T-helper 1 cell treated with Interleukin-12 subunit alpha and Interleukin-12 subunit beta and Interleukin-4 antibody, amounts not matched to agents 30 μg/mL and 1 μg/mL, for 36 hours (primary cell): ENCODE results near the gene TEPSIN.

Experiments
- H3K27ac Mint-ChIP-seq: one replicate; pipeline ENCODE4 v1.8.0; 2021; ENCODE audit warnings: mild to moderate bottlenecking, mixed read lengths
- H3K27me3 Mint-ChIP-seq: one replicate; pipeline ENCODE4 v1.8.0; 2021; ENCODE audit warnings: low read depth, mixed read lengths
- H3K36me3 Mint-ChIP-seq: one replicate; pipeline ENCODE4 v1.8.0; 2021; ENCODE audit warnings: low read depth, mixed read lengths
- H3K4me1 Mint-ChIP-seq: one replicate; pipeline ENCODE4 v1.8.0; 2021; ENCODE audit warnings: low read depth, mixed read lengths
- H3K4me3 Mint-ChIP-seq: one replicate; pipeline ENCODE4 v1.8.0; 2021; ENCODE audit warnings: mild to moderate bottlenecking, moderate library complexity, mixed read lengths
- H3K9me3 Mint-ChIP-seq: one replicate; pipeline ENCODE4 v1.8.0; 2021; ENCODE audit warnings: mixed read lengths

The TEPSIN gene

GRCh38 chr17:81238815-81239713 lies at the start of gene TEPSIN, which contains the start of gene NDUFAF8:
Gene TEPSIN (minus strand): TSS chr17:81239055. CDS start chr17:81239033, 22 bp downstream.
Gene NDUFAF8 (plus strand): TSS chr17:81239318. CDS start chr17:81239364, 46 bp downstream.
- no peaks in the 10 kb centered on the region for H3K9me3 Mint-ChIP-seq
- peak within 1 kb of the TSS; percentile 97 for H3K4me3 Mint-ChIP-seq
- H3K27ac Mint-ChIP-seq, result peak within 1 kb of the TSS; percentile 94
- H3K36me3 Mint-ChIP-seq, result peaks cover 15% of the 10 kb centered on the region
- no peaks in the 10 kb centered on the region for H3K27me3 Mint-ChIP-seq
- H3K4me1 Mint-ChIP-seq, result peaks cover 25% of the 10 kb centered on the region

GRCh38 chr17:81287741-81288430 lies 49.0 kb upstream of the TEPSIN start:
- H3K36me3 Mint-ChIP-seq, result peaks cover 23% of the 10 kb centered on the region

GRCh38 chr17:81287152-81287551 lies 48.3 kb upstream of the TEPSIN start:
- H3K4me1 Mint-ChIP-seq, result peaks cover 35% of the 10 kb centered on the region
- H3K36me3 Mint-ChIP-seq, result peaks cover 23% of the 10 kb centered on the region
- no peaks in the 10 kb centered on the region for H3K27me3 Mint-ChIP-seq
- no peaks in the 10 kb centered on the region for H3K9me3 Mint-ChIP-seq
- peak overlapping the region; percentile 63 for H3K27ac Mint-ChIP-seq
- no peak overlapping the region for H3K4me3 Mint-ChIP-seq

More at GRCh38 chr17:81287741-81288430, 49.0 kb upstream of the TEPSIN start:
- Mint-ChIP-seq H3K27me3 (no peaks in the 10 kb centered on the region), H3K27ac (peak overlapping the region; percentile 41), H3K4me3 (no peak overlapping the region), H3K9me3 (no peaks in the 10 kb centered on the region), H3K4me1 (peaks cover 35% of the 10 kb centered on the region)

- H3K36me3 Mint-ChIP-seq, result peaks cover 22% of the 10 kb centered on the region
- no peaks in the 10 kb centered on the region for H3K9me3 Mint-ChIP-seq
- peak overlapping the region; percentile 40 for H3K4me3 Mint-ChIP-seq
- H3K27ac Mint-ChIP-seq, result peak overlapping the region; percentile 49
- no peaks in the 10 kb centered on the region for H3K27me3 Mint-ChIP-seq
- H3K4me1 Mint-ChIP-seq, result peaks cover 33% of the 10 kb centered on the region
Measured at GRCh38 chr17:81286491-81287145, 47.8 kb upstream of the TEPSIN start.

GRCh38 chr17:81285894-81286293 lies 47.0 kb upstream of the TEPSIN start:
- peaks cover 21% of the 10 kb centered on the region for H3K36me3 Mint-ChIP-seq
- no peaks in the 10 kb centered on the region for H3K9me3 Mint-ChIP-seq
- H3K27ac Mint-ChIP-seq, result peak overlapping the region; percentile 87
- H3K4me1 Mint-ChIP-seq, result peaks cover 29% of the 10 kb centered on the region
- H3K27me3 Mint-ChIP-seq, result no peaks in the 10 kb centered on the region
- peak overlapping the region; percentile 84 for H3K4me3 Mint-ChIP-seq

- peaks cover 29% of the 10 kb centered on the region for H3K4me1 Mint-ChIP-seq
- H3K27ac Mint-ChIP-seq, result peak overlapping the region; percentile 87
- H3K27me3 Mint-ChIP-seq, result no peaks in the 10 kb centered on the region
- H3K4me3 Mint-ChIP-seq, result peak overlapping the region; percentile 84
- H3K36me3 Mint-ChIP-seq, result peaks cover 21% of the 10 kb centered on the region
- H3K9me3 Mint-ChIP-seq, result no peaks in the 10 kb centered on the region
Measured at GRCh38 chr17:81285179-81285878, 46.5 kb upstream of the TEPSIN start.

GRCh38 chr17:81282876-81283275 lies 44.0 kb upstream of the TEPSIN start:
- H3K9me3 Mint-ChIP-seq, result no peaks in the 10 kb centered on the region
- peaks cover 23% of the 10 kb centered on the region for H3K36me3 Mint-ChIP-seq
- peaks cover 25% of the 10 kb centered on the region for H3K4me1 Mint-ChIP-seq
- H3K27me3 Mint-ChIP-seq, result no peaks in the 10 kb centered on the region
- H3K27ac Mint-ChIP-seq, result no peak overlapping the region
- H3K4me3 Mint-ChIP-seq, result no peak overlapping the region

- H3K9me3 Mint-ChIP-seq, result no peaks in the 10 kb centered on the region
- H3K27ac Mint-ChIP-seq, result no peak overlapping the region
- no peak overlapping the region for H3K4me3 Mint-ChIP-seq
- peaks cover 19% of the 10 kb centered on the region for H3K36me3 Mint-ChIP-seq
- no peaks in the 10 kb centered on the region for H3K27me3 Mint-ChIP-seq
- peaks cover 21% of the 10 kb centered on the region for H3K4me1 Mint-ChIP-seq
Measured at GRCh38 chr17:81282141-81282540, 43.3 kb upstream of the TEPSIN start.

GRCh38 chr17:81280571-81280970 lies 41.7 kb upstream of the TEPSIN start:
- Mint-ChIP-seq H3K27me3 (no peaks in the 10 kb centered on the region), H3K27ac (no peak overlapping the region), H3K36me3 (peaks cover 23% of the 10 kb centered on the region), H3K9me3 (no peaks in the 10 kb centered on the region), H3K4me1 (peaks cover 10% of the 10 kb centered on the region), H3K4me3 (no peak overlapping the region)

- H3K36me3 Mint-ChIP-seq, result peaks cover 19% of the 10 kb centered on the region
- no peaks in the 10 kb centered on the region for H3K27me3 Mint-ChIP-seq
- H3K9me3 Mint-ChIP-seq, result no peaks in the 10 kb centered on the region
- H3K27ac Mint-ChIP-seq, result no peak overlapping the region
- H3K4me1 Mint-ChIP-seq, result peaks cover 2% of the 10 kb centered on the region
- no peak overlapping the region for H3K4me3 Mint-ChIP-seq
Measured at GRCh38 chr17:81279278-81280275, 40.7 kb upstream of the TEPSIN start.

GRCh38 chr17:81278831-81279230 lies 40.0 kb upstream of the TEPSIN start:
- no peak overlapping the region for H3K27ac Mint-ChIP-seq
- H3K4me1 Mint-ChIP-seq, result no peaks in the 10 kb centered on the region
- peaks cover 18% of the 10 kb centered on the region for H3K36me3 Mint-ChIP-seq
- H3K4me3 Mint-ChIP-seq, result no peak overlapping the region
- H3K27me3 Mint-ChIP-seq, result no peaks in the 10 kb centered on the region
- H3K9me3 Mint-ChIP-seq, result no peaks in the 10 kb centered on the region

- H3K27me3 Mint-ChIP-seq, result no peaks in the 10 kb centered on the region
- H3K27ac Mint-ChIP-seq, result no peak overlapping the region
- H3K9me3 Mint-ChIP-seq, result no peaks in the 10 kb centered on the region
- H3K4me3 Mint-ChIP-seq, result no peak overlapping the region
- H3K36me3 Mint-ChIP-seq, result peaks cover 17% of the 10 kb centered on the region
- no peaks in the 10 kb centered on the region for H3K4me1 Mint-ChIP-seq
Measured at GRCh38 chr17:81277946-81278693, 39.3 kb upstream of the TEPSIN start.
